Fibroblast of mammary gland (primary cell): ENCODE data around the gene USP8.
"Not testable (repeated sequence)": the region's sequence is repeated elsewhere in the genome, so short reads cannot be mapped to it uniquely, and the experiment has no call there.

ENCODE experiments used
- DNase-seq: peaks from one replicate; pipeline ENCODE4 v3.0.0-alpha.2; 2010; ENCODE audit warnings: low read depth
- H3K4me3 ChIP-seq: 2 replicates; pipeline ENCODE4 v1.5.1; 2011; ENCODE audit warnings: low read depth, mild to moderate bottlenecking, low read length, moderate library complexity; ENCODE audit not compliant: control insufficient read depth
- TF ChIP-seq, protein P1 (sequence below): conservative IDR thresholded peaks from 2 replicates; pipeline ENCODE4 v1.5.1; 2011; ENCODE audit warnings: low read depth, low read length, inconsistent platforms; ENCODE audit not compliant: control insufficient read depth, insufficient read depth

USP8 gene

DNA sequence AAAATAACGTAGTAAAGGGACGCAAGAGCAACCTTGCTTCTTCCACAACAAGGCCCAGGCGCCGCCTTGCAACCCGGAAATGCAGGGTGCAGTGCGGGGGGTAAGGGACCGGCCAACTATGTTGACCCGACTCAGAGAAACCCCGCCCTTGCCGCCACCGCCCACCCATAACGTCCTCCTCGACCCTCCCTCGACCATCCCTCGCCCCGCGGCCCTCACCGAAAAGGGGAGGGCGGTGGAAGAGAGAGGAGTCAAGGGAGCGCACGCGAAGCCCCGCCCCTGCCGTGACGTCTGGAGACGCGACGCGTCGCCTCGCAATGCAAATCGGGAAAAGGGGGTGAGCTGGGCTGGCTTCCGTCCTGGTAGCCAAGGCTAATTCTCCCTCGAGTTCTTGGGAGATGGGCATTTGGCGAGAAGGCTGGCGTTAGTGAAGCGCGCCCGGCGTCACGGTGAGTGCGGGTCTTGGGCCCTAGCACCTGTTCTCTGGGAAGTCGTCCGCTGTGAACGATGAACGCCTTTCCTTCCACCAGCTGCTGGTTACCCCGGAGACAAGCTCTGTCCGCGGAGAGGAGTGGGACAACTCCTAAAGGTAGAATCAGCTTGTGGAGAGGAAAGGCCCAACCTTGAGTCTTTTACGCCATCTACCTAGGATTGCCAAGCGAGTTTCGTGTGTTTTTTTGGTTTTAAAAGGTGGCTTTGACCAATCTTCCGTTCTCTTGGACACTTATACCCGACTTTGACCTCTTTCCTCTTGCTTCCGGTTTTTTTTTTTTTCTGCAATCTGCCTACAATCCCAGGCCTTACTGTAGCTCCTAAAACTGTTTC is at the start of gene USP8:
USP8 (plus strand) TSS at position 340 of the 825 bp plus-strand sequence. CDS start 14,669 bp downstream, outside the sequence.
- peak; percentile 97 for DNase-seq
- TF ChIP-seq, protein P1, sequence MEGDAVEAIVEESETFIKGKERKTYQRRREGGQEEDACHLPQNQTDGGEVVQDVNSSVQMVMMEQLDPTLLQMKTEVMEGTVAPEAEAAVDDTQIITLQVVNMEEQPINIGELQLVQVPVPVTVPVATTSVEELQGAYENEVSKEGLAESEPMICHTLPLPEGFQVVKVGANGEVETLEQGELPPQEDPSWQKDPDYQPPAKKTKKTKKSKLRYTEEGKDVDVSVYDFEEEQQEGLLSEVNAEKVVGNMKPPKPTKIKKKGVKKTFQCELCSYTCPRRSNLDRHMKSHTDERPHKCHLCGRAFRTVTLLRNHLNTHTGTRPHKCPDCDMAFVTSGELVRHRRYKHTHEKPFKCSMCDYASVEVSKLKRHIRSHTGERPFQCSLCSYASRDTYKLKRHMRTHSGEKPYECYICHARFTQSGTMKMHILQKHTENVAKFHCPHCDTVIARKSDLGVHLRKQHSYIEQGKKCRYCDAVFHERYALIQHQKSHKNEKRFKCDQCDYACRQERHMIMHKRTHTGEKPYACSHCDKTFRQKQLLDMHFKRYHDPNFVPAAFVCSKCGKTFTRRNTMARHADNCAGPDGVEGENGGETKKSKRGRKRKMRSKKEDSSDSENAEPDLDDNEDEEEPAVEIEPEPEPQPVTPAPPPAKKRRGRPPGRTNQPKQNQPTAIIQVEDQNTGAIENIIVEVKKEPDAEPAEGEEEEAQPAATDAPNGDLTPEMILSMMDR, result no peak

DNA sequence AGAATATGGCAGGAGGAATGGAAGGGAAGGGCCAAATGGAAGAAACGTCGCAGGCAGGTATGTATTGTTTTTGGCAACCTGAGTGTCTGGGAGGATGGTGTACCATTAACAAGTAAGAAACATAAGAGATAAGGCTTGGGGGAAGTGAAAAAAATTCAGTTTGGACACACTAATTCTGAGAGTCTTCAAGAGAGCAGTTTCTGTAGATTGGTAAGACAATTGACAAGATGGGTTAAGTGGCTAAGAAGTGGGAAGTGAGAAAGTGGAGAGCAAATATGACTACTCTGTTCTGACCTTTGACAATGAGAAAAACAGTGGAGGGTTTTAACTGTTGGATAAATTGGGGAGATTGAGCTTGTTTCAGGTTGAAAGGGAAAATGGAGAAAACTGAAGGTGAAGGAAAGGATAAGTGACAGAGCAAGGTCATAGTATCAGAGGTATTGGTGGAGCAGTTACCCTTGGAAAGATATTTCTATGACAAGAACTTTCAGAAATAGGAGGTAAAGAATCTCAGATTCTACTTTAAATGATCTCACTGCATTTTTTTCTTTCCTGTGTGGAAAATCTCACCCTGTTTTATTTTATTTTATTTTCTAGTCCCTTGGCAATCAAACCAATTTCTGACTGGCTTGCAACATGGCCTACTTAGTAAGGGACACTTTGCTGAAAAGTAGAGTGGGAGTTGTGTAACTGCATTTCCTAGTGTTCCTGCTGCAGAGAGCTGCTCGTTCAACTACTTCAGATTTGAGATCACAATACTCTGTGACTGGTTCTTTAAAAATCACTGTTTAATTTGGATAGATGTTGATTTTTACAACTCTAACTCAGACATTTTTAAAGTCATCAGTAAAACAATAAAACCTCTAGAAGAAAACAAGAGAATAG is 46.1 kb upstream of the USP8 start:
- DNase-seq, result no peak
- H3K4me3 ChIP-seq, result no peak overlapping the region
- TF ChIP-seq, protein P1, result no peak

More for the DNA sequence above, at the start of gene USP8:
- peak within 1 kb of the TSS; percentile 99 for H3K4me3 ChIP-seq

DNA sequence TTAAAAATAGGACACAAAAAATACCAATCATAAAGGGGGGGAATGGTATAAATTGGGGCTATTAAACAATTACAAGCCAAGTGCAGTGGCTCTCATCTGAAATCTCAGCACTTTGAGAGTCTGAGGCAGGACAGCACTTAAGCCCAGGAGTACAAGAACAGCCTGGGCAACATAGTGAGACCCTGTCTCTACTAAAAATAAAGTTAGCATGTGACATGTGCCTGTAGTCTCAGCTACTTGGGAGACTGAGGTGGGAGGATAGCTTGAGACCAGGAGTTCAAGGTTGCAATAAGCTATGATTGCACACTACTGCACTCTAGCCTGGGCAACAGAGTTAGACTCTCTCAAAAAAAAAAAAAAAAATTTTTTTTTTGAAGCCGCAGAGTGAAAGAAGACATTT is 45.4 kb upstream of the USP8 start:
- TF ChIP-seq, protein P1, result no peak
- DNase-seq, result no peak
- H3K4me3 ChIP-seq, result no peak overlapping the region

DNA sequence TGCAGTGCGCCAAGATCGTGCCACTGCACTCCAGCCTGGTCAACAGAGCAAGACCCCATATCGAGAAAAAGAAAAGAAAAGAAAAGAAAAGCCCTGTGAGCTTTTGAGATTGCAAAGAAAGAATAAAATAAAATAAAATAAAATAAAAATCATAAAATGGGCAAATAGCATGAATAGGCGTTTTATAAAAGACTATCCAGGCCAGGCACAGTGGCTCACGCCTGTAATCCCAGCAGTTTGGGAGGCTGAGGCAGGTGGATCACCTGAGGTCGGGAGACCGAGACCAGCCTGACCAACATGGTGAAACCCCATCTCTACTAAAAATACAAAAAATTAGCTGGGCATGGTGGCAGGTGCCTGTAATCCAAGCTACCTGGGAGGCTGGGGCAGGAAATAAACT is 44.8 kb upstream of the USP8 start:
- not testable (repeated sequence) for H3K4me3 ChIP-seq, DNase-seq

DNA sequence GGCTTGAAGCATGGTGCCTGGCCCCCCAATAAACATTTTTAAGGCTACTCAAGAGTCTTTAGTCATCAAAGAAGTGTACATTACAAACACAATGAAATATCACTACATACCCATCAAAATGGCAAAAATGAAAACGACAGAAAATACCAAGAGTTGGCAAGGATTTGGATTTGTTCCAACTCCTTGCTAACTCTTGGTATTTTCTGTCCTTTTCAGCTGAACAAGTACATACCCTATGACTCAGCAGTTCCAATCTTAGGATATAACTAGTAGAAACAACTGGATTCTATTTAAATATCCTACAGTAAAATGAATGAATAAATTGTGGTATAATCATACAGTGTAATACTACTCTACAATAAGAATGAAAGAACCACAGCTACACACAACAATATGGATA is 44.1 kb upstream of the USP8 start:
- H3K4me3 ChIP-seq, result no peak overlapping the region
- TF ChIP-seq, protein P1, result no peak
- DNase-seq, result peak; percentile 56

DNA sequence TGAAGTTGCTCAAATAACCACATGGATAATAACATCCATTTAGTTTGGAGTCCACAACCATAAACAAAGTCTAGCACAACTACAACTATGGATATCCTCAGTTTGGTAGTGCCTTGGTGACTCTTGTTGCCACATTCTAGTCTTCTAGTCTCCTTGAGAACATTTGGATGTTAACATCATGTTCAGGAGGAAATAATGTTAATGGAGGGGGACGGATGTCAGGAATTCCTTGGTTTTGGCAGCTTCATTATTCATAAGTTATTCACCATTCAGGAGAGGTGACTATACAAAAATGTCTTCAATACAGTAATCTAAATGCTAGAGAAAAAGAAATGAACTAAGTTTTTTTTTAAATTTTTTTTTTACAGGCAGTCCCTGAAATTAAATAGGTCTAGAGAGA is 42.8 kb upstream of the USP8 start:
- no peak overlapping the region for H3K4me3 ChIP-seq
- TF ChIP-seq, protein P1, result no peak
- DNase-seq, result no peak

DNA sequence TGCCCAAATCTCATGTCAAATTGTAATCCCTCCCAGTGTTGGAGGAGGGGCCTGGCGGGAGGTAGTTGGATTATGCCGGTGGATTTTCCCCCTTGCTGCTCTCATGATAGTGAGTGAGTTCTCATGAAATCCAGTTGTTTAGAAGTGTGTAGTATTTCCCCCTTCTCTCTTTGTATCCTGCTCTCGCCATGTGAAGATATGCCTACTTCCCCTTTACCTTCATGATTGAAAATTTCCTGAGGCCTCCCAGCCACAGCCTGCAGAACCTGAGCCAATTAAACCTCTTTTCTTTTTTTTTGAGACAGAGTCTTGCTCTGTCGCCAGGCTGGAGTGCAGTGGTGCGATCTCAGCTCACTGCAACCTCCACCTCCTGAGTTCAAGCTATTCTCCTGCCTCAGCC is 41.8 kb upstream of the USP8 start:
- not testable (repeated sequence) for DNase-seq

More for the DNA sequence above, 41.8 kb upstream of the USP8 start:
- H3K4me3 ChIP-seq, result not testable (repeated sequence)
